HEK293 (cell line): Measurements from ENCODE around the gene ZNF780B.

Experiments
- CTCF ChIP-seq: fragments of 450-650 bp; formaldehyde crosslinking; IDR thresholded peaks from 2 replicates; pipeline ENCODE4 v1.5.1; 2016; ENCODE audit warnings: missing biosample characterization, missing genetic modification characterization
- FEZF1 ChIP-seq: fragments of 450-650 bp; formaldehyde crosslinking; IDR thresholded peaks from 2 replicates; pipeline ENCODE4 v1.5.1; 2016; ENCODE audit warnings: missing biosample characterization, missing genetic modification characterization
- GLIS2 ChIP-seq: fragments of 450-650 bp; formaldehyde crosslinking; IDR thresholded peaks from 2 replicates; pipeline ENCODE4 v1.5.1; 2016; ENCODE audit warnings: missing biosample characterization, missing genetic modification characterization
- KLF16 ChIP-seq: fragments of 450-650 bp; formaldehyde crosslinking; IDR thresholded peaks from 2 replicates; pipeline ENCODE4 v1.5.1; 2017; ENCODE audit warnings: missing biosample characterization, missing genetic modification characterization
- KLF9 ChIP-seq: fragments of 450-650 bp; formaldehyde crosslinking; IDR thresholded peaks from 2 replicates; pipeline ENCODE4 v1.5.1; 2016; ENCODE audit warnings: missing biosample characterization, missing genetic modification characterization, low read depth
- SCRT1 ChIP-seq: fragments of 450-650 bp; formaldehyde crosslinking; IDR thresholded peaks from 2 replicates; pipeline ENCODE4 v1.5.1; 2016; ENCODE audit warnings: missing biosample characterization, missing genetic modification characterization, borderline replicate concordance
- YY1 ChIP-seq: fragments of 450-650 bp; formaldehyde crosslinking; IDR thresholded peaks from 2 replicates; pipeline ENCODE4 v1.5.1; 2018; ENCODE audit warnings: missing biosample characterization, missing genetic modification characterization
- YY2 ChIP-seq: fragments of 450-650 bp; formaldehyde crosslinking; IDR thresholded peaks from 2 replicates; pipeline ENCODE4 v1.5.1; 2016; ENCODE audit warnings: missing biosample characterization, missing genetic modification characterization
- ZBTB1 ChIP-seq: fragments of 450-650 bp; formaldehyde crosslinking; IDR thresholded peaks from 2 replicates; pipeline ENCODE4 v1.5.1; 2016; ENCODE audit warnings: missing biosample characterization, missing genetic modification characterization
- ZBTB7A ChIP-seq: fragments of 450-650 bp; formaldehyde crosslinking; IDR thresholded peaks from 2 replicates; pipeline ENCODE4 v1.5.1; 2016; ENCODE audit warnings: low read depth, missing biosample characterization, missing genetic modification characterization
- ZNF112 ChIP-seq: fragments of 450-650 bp; formaldehyde crosslinking; IDR thresholded peaks from 2 replicates; pipeline ENCODE4 v1.5.0; 2017; ENCODE audit warnings: missing biosample characterization, missing genetic modification characterization
- ZNF140 ChIP-seq: fragments of 450-650 bp; formaldehyde crosslinking; IDR thresholded peaks from 2 replicates; pipeline ENCODE4 v1.5.1; 2016; ENCODE audit warnings: missing biosample characterization, missing genetic modification characterization
- ZNF146 ChIP-seq: fragments of 450-650 bp; formaldehyde crosslinking; IDR thresholded peaks from 2 replicates; pipeline ENCODE4 v1.5.1; 2016; ENCODE audit warnings: missing biosample characterization, missing genetic modification characterization
- ZNF169 ChIP-seq: fragments of 450-650 bp; formaldehyde crosslinking; IDR thresholded peaks from 2 replicates; pipeline ENCODE4 v1.5.1; 2016; ENCODE audit warnings: missing biosample characterization, missing genetic modification characterization
- ZNF175 ChIP-seq: fragments of 450-650 bp; formaldehyde crosslinking; IDR thresholded peaks from 2 replicates; pipeline ENCODE4 v1.5.1; 2016; ENCODE audit warnings: missing biosample characterization, missing genetic modification characterization
- ZNF221 ChIP-seq: fragments of 450-650 bp; formaldehyde crosslinking; IDR thresholded peaks from 2 replicates; pipeline ENCODE4 v1.5.1; 2017; ENCODE audit warnings: missing biosample characterization, missing genetic modification characterization, borderline replicate concordance
- ZNF26 ChIP-seq: fragments of 450-650 bp; formaldehyde crosslinking; IDR thresholded peaks from 2 replicates; pipeline ENCODE4 v1.5.1; 2016; ENCODE audit warnings: missing biosample characterization, missing genetic modification characterization
- ZNF274 ChIP-seq, 2 experiments: fragments of 200-500 bp in 1 of 2; fragments of 450-650 bp in 1 of 2; sonication (Bioruptor generic) in 1 of 2; formaldehyde crosslinking in 1 of 2; IDR thresholded peaks; 2 replicates each; pipeline versions ENCODE4 v1.5.1 to v1.6.1; 2014 to 2016; ENCODE audit warnings: borderline replicate concordance in 1 of 2, inconsistent platforms in 1 of 2, low read length in 1 of 2, missing biosample characterization in 1 of 2, missing genetic modification characterization in 1 of 2
- ZNF280D ChIP-seq: fragments of 450-650 bp; formaldehyde crosslinking; IDR thresholded peaks from 2 replicates; pipeline ENCODE4 v1.5.1; 2016; ENCODE audit warnings: missing biosample characterization, missing genetic modification characterization
- ZNF324 ChIP-seq: fragments of 450-650 bp; formaldehyde crosslinking; IDR thresholded peaks from 2 replicates; pipeline ENCODE4 v1.5.1; 2016; ENCODE audit warnings: missing biosample characterization, missing genetic modification characterization
- ZNF354C ChIP-seq: fragments of 450-650 bp; formaldehyde crosslinking; IDR thresholded peaks from 2 replicates; pipeline ENCODE4 v1.5.1; 2016; ENCODE audit warnings: missing biosample characterization, missing genetic modification characterization, low read depth, borderline replicate concordance
- ZNF391 ChIP-seq: fragments of 450-650 bp; formaldehyde crosslinking; IDR thresholded peaks from 2 replicates; pipeline ENCODE4 v1.5.1; 2016; ENCODE audit warnings: low read depth, missing biosample characterization, missing genetic modification characterization, borderline replicate concordance
- ZNF473 ChIP-seq: fragments of 450-650 bp; formaldehyde crosslinking; IDR thresholded peaks from 2 replicates; pipeline ENCODE4 v1.5.1; 2017; ENCODE audit warnings: missing biosample characterization, missing genetic modification characterization
- ZNF48 ChIP-seq: fragments of 450-650 bp; formaldehyde crosslinking; IDR thresholded peaks from 2 replicates; pipeline ENCODE4 v1.5.1; 2016; ENCODE audit warnings: missing biosample characterization, missing genetic modification characterization
- ZNF510 ChIP-seq: fragments of 450-650 bp; formaldehyde crosslinking; IDR thresholded peaks from 2 replicates; pipeline ENCODE4 v1.5.1; 2018; ENCODE audit warnings: mild to moderate bottlenecking, missing genetic modification characterization, missing biosample characterization; ENCODE audit not compliant: insufficient replicate concordance
- ZNF514 ChIP-seq: fragments of 450-650 bp; formaldehyde crosslinking; IDR thresholded peaks from 2 replicates; pipeline ENCODE4 v1.5.1; 2016; ENCODE audit warnings: missing biosample characterization, missing genetic modification characterization
- ZNF558 ChIP-seq: fragments of 450-650 bp; formaldehyde crosslinking; IDR thresholded peaks from 2 replicates; pipeline ENCODE4 v1.5.1; 2016; ENCODE audit warnings: missing biosample characterization, missing genetic modification characterization
- ZNF621 ChIP-seq: fragments of 450-650 bp; formaldehyde crosslinking; IDR thresholded peaks from 2 replicates; pipeline ENCODE4 v1.5.1; 2017; ENCODE audit warnings: missing biosample characterization, missing genetic modification characterization
- ZNF707 ChIP-seq: fragments of 450-650 bp; formaldehyde crosslinking; IDR thresholded peaks from 2 replicates; pipeline ENCODE4 v1.5.1; 2016; ENCODE audit warnings: missing biosample characterization, missing genetic modification characterization
- ZNF76 ChIP-seq: fragments of 450-650 bp; formaldehyde crosslinking; IDR thresholded peaks from 2 replicates; pipeline ENCODE4; 2016; ENCODE audit warnings: low read depth, missing biosample characterization, missing genetic modification characterization, borderline replicate concordance
- ZNF777 ChIP-seq: fragments of 450-650 bp; formaldehyde crosslinking; IDR thresholded peaks from 2 replicates; pipeline ENCODE4 v1.5.1; 2017; ENCODE audit warnings: missing biosample characterization, missing genetic modification characterization, borderline replicate concordance
- ZNF843 ChIP-seq: fragments of 450-650 bp; formaldehyde crosslinking; IDR thresholded peaks from 2 replicates; pipeline ENCODE4 v1.5.1; 2016; ENCODE audit warnings: missing biosample characterization, missing genetic modification characterization
- ZSCAN30 ChIP-seq: fragments of 450-650 bp; IDR thresholded peaks from 2 replicates; pipeline ENCODE4 v1.5.1; 2018; ENCODE audit warnings: missing biosample characterization, mild to moderate bottlenecking, missing genetic modification characterization, moderate library complexity
- ZSCAN5A ChIP-seq: fragments of 450-650 bp; formaldehyde crosslinking; IDR thresholded peaks from 2 replicates; pipeline ENCODE4 v1.5.1; 2016; ENCODE audit warnings: missing biosample characterization, missing genetic modification characterization
- ZXDB ChIP-seq: fragments of 450-650 bp; formaldehyde crosslinking; IDR thresholded peaks from 2 replicates; pipeline ENCODE4 v1.5.1; 2016; ENCODE audit warnings: missing biosample characterization, missing genetic modification characterization

ZNF780B gene

GRCh38 chr19:40103600-40103999, 47.6 kb upstream of the ZNF780B start (continued):
- TF ChIP-seq ZNF280D (tag by site-specific recombination) (no peak), YY2 (tag by site-specific recombination) (no peak), ZNF473 (no peak), YY1 (tag by site-specific recombination) (no peak), SCRT1 (tag by site-specific recombination) (no peak), ZNF777 (tag by site-specific recombination) (no peak), ZBTB1 (peak; percentile 71; the same call in 1 of the 2 replicates), ZNF354C (0 out of 2 replicates have a peak, but pooled peaks have one; percentile 16), ZNF26 (tag by site-specific recombination) (no peak), ZNF707 (tag by site-specific recombination) (no peak), ZNF514 (tag by site-specific recombination) (peak; percentile 96; the same call in 1 of the 2 replicates), ZXDB (tag by site-specific recombination) (peak; percentile 92), KLF9 (tag by site-specific recombination) (no peak), ZNF391 (no peak), ZNF175 (no peak), ZNF621 (tag by site-specific recombination) (no peak), KLF16 (tag by site-specific recombination) (no peak), ZNF140 (peak; percentile 98), ZNF274 (IDR thresholded peaks at IDR 0.05; ENCODE audit: low read length) (no peak), ZNF274 (tag by site-specific recombination; IDR thresholded peaks at IDR 0.05; ENCODE audit: borderline replicate concordance) (no peak), CTCF (tag by site-specific recombination) (no peak), ZSCAN30 (no peak), ZBTB7A (no peak), ZNF48 (tag by site-specific recombination) (no peak), GLIS2 (tag by site-specific recombination) (0 out of 2 replicates have a peak, but pooled peaks have one; percentile 13), ZNF112 (tag by site-specific recombination) (no peak), FEZF1 (tag by site-specific recombination) (peak; percentile 23; the same call in 1 of the 2 replicates), ZNF324 (no peak), ZNF146 (tag by site-specific recombination) (peak; percentile 48; the same call in 1 of the 2 replicates), ZNF169 (tag by site-specific recombination) (no peak), ZNF510 (tag by site-specific recombination) (peak; percentile 96), ZNF558 (peak; percentile 91), ZNF76 (no peak), ZNF221 (tag by site-specific recombination) (peak; percentile 73; the same call in 1 of the 2 replicates), ZNF843 (tag by site-specific recombination) (no peak), ZSCAN5A (tag by site-specific recombination) (no peak)
